K562 (cell line): ENCODE measurements around the gene PYCR2. TPM values are rescaled to one million over a fixed set of nuclear protein-coding genes. Genes with fewer than 3 reads are reported as not detected.

Experiments used
- ADNP ChIP-seq: fragments of 200-800 bp; sonication (Bioruptor generic); IDR thresholded peaks from 2 replicates; pipeline ENCODE4 v1.6.1; 2016; ENCODE audit warnings: missing genetic modification characterization, missing compliant biosample characterization
- ARID1B ChIP-seq: fragments of 450-650 bp; IDR thresholded peaks from 2 replicates; pipeline ENCODE4 v1.6.1; 2016; ENCODE audit warnings: antibody characterized with exemption, mild to moderate bottlenecking, inconsistent platforms
- ARNT ChIP-seq, 2 experiments: fragments of 450-650 bp; IDR thresholded peaks; 2 replicates each; pipeline ENCODE4 v1.6.1; 2016; ENCODE audit warnings: mild to moderate bottlenecking in 1 of 2
- BCOR ChIP-seq: fragments of 450-650 bp; IDR thresholded peaks from 2 replicates; pipeline ENCODE4 v1.6.1; 2016
- CBX3 ChIP-seq, 2 experiments: IDR thresholded peaks; 1 replicate in 1 of 2; 2 replicates in 1 of 2; pipeline ENCODE4 v1.6.1; 2012; ENCODE audit warnings: inconsistent platforms in 2 of 2, low read length in 2 of 2, borderline replicate concordance in 1 of 2, control low read depth in 1 of 2
- CCNT2 ChIP-seq: IDR thresholded peaks from 2 replicates; pipeline ENCODE4 v1.6.1; 2011; ENCODE audit warnings: borderline replicate concordance, low read depth, mild to moderate bottlenecking, moderate library complexity, mixed read lengths, low read length; ENCODE audit not compliant: insufficient read length; ENCODE audit errors: extremely low read depth
- CHAMP1 ChIP-seq: fragments of 450-650 bp; IDR thresholded peaks from 2 replicates; pipeline ENCODE4 v1.6.1; 2016; ENCODE audit warnings: mild to moderate bottlenecking
- DPF2 ChIP-seq: fragments of 450-650 bp; IDR thresholded peaks from 2 replicates; pipeline ENCODE4 v1.6.1; 2016
- FOSL1 ChIP-seq: fragments of 200-800 bp; sonication (Bioruptor generic); conservative IDR thresholded peaks from 2 replicates; pipeline ENCODE4 v1.6.1; 2016; ENCODE audit warnings: missing genetic modification characterization, missing compliant biosample characterization
- GATAD2A ChIP-seq: fragments of 450-650 bp; IDR thresholded peaks from 2 replicates; pipeline ENCODE4 v1.6.1; 2017
- HDAC2 ChIP-seq: fragments of 450-650 bp; IDR thresholded peaks from 2 replicates; pipeline ENCODE4 v1.6.1; 2016; ENCODE audit warnings: mild to moderate bottlenecking
- JUND ChIP-seq, 2 experiments: IDR thresholded peaks; 2 replicates in 1 of 2; 3 replicates in 1 of 2; pipeline ENCODE4 v1.6.1; 2011; ENCODE audit warnings: borderline replicate concordance in 2 of 2, low read depth in 2 of 2, low read length in 2 of 2, improper control_type of control experiment in 1 of 2, missing biosample characterization in 1 of 2, missing genetic modification characterization in 1 of 2, missing genetic modification reagents in 1 of 2
- KDM1A ChIP-seq, 2 experiments: fragments of 450-650 bp; IDR thresholded peaks; 2 replicates each; pipeline ENCODE4 v1.6.1; 2016; ENCODE audit warnings: mild to moderate bottlenecking in 2 of 2
- PCBP2 ChIP-seq: fragments of 200-400 bp; formaldehyde crosslinking; IDR thresholded peaks from 2 replicates; pipeline ENCODE4 v1.6.1; 2018; ENCODE audit warnings: low read length, low read depth, mild to moderate bottlenecking, moderate library complexity; ENCODE audit not compliant: poor library complexity, severe bottlenecking
- PHF21A ChIP-seq: fragments of 450-650 bp; IDR thresholded peaks from 2 replicates; pipeline ENCODE4 v1.6.1; 2017; ENCODE audit warnings: low read depth, borderline replicate concordance
- RBM25 ChIP-seq: fragments of 200-400 bp; formaldehyde crosslinking; IDR thresholded peaks from 2 replicates; pipeline ENCODE4 v1.6.1; 2018; ENCODE audit warnings: low read length, low read depth, moderate library complexity; ENCODE audit not compliant: severe bottlenecking
- SMARCB1 ChIP-seq: IDR thresholded peaks from 2 replicates; pipeline ENCODE4 v1.6.1; 2011; ENCODE audit warnings: improper control_type of control experiment, low read depth; ENCODE audit not compliant: insufficient read length
- TARDBP ChIP-seq: fragments of 450-650 bp; IDR thresholded peaks from 2 replicates; pipeline ENCODE4 v1.6.1; 2016
- TRIM24 ChIP-seq, 2 experiments: fragments of 450-650 bp; IDR thresholded peaks; 2 replicates each; pipeline ENCODE4 v1.6.1; 2016
- ZNF121 ChIP-seq: sonication (generic); formaldehyde crosslinking; conservative IDR thresholded peaks from 2 replicates; pipeline ENCODE4 v1.8.0; 2022; ENCODE audit warnings: missing genetic modification reagents
- polyA plus RNA-seq, 8 experiments: library from polyadenylated mRNA; depleted of rRNA in 4 of 8; stranded (reverse) in 5 of 8; unstranded in 3 of 8; fragments of >200 nt; fragmentation: Nextera tagmentation in 2 of 8; fragmentation: Illumina TruSeq in 1 of 8; extraction: Ambion mirVana in 2 of 8; extraction: Trizol in 1 of 8; gene quantifications; 2 replicates each; pipeline versions ENCODE4 v1.2.1 to v1.2.3, GENCODE V29; 2011 to 2014; ENCODE audit warnings: inconsistent platforms in 1 of 8, missing spikeins in 1 of 8
- total RNA-seq, 7 experiments: library from RNA; depleted of rRNA in 6 of 7; stranded (reverse); fragments of >200 nt in 6 of 7; fragmentation: Illumina TruSeq in 2 of 7; extraction: Trizol in 2 of 7; gene quantifications; 2 replicates each; pipeline versions ENCODE4 v1.2.1 to v1.2.3, GENCODE V29; 2011 to 2021; ENCODE audit warnings: low replicate concordance in 1 of 7
- TF ChIP-seq, protein P1 (sequence below), 2 experiments: fragments of 450-650 bp; conservative IDR thresholded peaks; 2 replicates each; pipeline ENCODE4 v1.6.1; 2017; ENCODE audit warnings: mild to moderate bottlenecking in 2 of 2, moderate library complexity in 2 of 2
- TF ChIP-seq, protein P2 (sequence below), 2 experiments: fragments of 200-800 bp in 1 of 2; sonication (Bioruptor generic) in 1 of 2; sonication (generic) in 1 of 2; formaldehyde crosslinking in 1 of 2; IDR thresholded peaks in 1 of 2; conservative IDR thresholded peaks in 1 of 2; 2 replicates each; pipeline versions ENCODE4 v1.5.0 to v1.6.1; 2016 to 2020; ENCODE audit warnings: missing compliant biosample characterization in 1 of 2, missing genetic modification characterization in 1 of 2, missing genetic modification reagents in 1 of 2
- TF ChIP-seq, protein P3 (sequence below), 2 experiments: fragments of 450-650 bp; IDR thresholded peaks; 2 replicates each; pipeline ENCODE4 v1.6.1; 2016

The PYCR2 gene
- total and polyA plus RNA-seq, 9 of the 15 experiments (the other 6 are each of a cell fraction or from before 2014, with no cell fraction given): 5.5 to 219 (median 127) TPM

DNA sequence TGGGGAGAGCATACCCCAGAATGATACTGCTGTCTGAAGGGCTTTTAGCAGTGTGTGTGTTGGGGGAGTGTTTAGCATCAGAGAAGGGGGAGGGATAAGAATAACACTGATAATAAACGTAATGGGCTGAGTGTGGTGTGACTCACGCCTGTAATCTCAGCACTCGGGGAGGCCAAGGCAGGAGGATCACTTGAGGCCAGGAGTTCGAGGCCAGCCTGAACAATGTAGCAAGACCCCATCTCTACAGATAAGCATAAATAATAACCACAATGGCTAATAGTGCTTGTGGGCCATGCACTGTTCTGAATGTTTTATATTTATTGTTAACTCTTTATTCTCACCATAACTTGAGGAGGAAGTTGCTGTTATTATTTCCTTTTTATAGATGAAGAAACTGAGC, 19.5 kb upstream of the PYCR2 start (continued):
- TF ChIP-seq, protein P1, sequence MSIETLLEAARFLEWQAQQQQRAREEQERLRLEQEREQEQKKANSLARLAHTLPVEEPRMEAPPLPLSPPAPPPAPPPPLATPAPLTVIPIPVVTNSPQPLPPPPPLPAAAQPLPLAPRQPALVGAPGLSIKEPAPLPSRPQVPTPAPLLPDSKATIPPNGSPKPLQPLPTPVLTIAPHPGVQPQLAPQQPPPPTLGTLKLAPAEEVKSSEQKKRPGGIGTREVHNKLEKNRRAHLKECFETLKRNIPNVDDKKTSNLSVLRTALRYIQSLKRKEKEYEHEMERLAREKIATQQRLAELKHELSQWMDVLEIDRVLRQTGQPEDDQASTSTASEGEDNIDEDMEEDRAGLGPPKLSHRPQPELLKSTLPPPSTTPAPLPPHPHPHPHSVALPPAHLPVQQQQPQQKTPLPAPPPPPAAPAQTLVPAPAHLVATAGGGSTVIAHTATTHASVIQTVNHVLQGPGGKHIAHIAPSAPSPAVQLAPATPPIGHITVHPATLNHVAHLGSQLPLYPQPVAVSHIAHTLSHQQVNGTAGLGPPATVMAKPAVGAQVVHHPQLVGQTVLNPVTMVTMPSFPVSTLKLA (conservative IDR thresholded peaks at IDR 0.05): 0 out of 4 replicates have a peak, but pooled peaks of 1 of the 2 experiments have one; percentile 20
- TF ChIP-seq PHF21A (peak; percentile 71; the same call in 1 of the 2 replicates), ARNT (IDR thresholded peaks at IDR 0.05) (peak in 1 of 2 experiments; percentile 50; a peak in 1 of 4 replicates), TRIM24 (IDR thresholded peaks at IDR 0.05) (0 out of 4 replicates have a peak, but pooled peaks of 1 of the 2 experiments have one; percentile 20), KDM1A (IDR thresholded peaks at IDR 0.05) (peak; percentile 94 to 96), HDAC2 (peak; percentile 45; the same call in 1 of the 2 replicates), RBM25 (peak; percentile 87), ZNF121 (CRISPR knock-in tag) (peak; percentile 99), CCNT2 (no peak), TARDBP (no peak), PCBP2 (no peak), FOSL1 (tag) (peak; percentile 80), ADNP (peak; percentile 85), BCOR (peak; percentile 90), GATAD2A (no peak), CHAMP1 (peak; percentile 36; the same call in 1 of the 2 replicates), CBX3 (IDR thresholded peaks at IDR 0.05; ENCODE audit: borderline replicate concordance in 1 of 2, low read length in 2 of 2) (peak in 1 of 2 experiments; percentile 78; a peak in 2 of 3 replicates), JUND (IDR thresholded peaks at IDR 0.05; ENCODE audit: borderline replicate concordance, low read depth, low read length) (peak; percentile 67), JUND (tag; IDR thresholded peaks at IDR 0.05; ENCODE audit: borderline replicate concordance, low read depth, low read length) (peak; percentile 75; the same call in 2 of the 3 replicates), SMARCB1 (no peak), DPF2 (peak; percentile 40; the same call in 1 of the 2 replicates), ARID1B (peak; percentile 32; the same call in 1 of the 2 replicates)
- TF ChIP-seq, protein P2, sequence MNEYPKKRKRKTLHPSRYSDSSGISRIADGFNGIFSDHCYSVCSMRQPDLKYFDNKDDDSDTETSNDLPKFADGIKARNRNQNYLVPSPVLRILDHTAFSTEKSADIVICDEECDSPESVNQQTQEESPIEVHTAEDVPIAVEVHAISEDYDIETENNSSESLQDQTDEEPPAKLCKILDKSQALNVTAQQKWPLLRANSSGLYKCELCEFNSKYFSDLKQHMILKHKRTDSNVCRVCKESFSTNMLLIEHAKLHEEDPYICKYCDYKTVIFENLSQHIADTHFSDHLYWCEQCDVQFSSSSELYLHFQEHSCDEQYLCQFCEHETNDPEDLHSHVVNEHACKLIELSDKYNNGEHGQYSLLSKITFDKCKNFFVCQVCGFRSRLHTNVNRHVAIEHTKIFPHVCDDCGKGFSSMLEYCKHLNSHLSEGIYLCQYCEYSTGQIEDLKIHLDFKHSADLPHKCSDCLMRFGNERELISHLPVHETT (CRISPR knock-in tag; conservative IDR thresholded peaks at IDR 0.05 in 1 of 2, IDR thresholded peaks at IDR 0.05 in 1 of 2): no peak
- TF ChIP-seq, protein P3, sequence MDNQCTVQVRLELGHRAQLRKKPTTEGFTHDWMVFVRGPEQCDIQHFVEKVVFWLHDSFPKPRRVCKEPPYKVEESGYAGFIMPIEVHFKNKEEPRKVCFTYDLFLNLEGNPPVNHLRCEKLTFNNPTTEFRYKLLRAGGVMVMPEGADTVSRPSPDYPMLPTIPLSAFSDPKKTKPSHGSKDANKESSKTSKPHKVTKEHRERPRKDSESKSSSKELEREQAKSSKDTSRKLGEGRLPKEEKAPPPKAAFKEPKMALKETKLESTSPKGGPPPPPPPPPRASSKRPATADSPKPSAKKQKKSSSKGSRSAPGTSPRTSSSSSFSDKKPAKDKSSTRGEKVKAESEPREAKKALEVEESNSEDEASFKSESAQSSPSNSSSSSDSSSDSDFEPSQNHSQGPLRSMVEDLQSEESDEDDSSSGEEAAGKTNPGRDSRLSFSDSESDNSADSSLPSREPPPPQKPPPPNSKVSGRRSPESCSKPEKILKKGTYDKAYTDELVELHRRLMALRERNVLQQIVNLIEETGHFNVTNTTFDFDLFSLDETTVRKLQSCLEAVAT (IDR thresholded peaks at IDR 0.05): no peak
